ENCODE results near the gene ENTREP1.

Gene ENTREP1

DNA sequence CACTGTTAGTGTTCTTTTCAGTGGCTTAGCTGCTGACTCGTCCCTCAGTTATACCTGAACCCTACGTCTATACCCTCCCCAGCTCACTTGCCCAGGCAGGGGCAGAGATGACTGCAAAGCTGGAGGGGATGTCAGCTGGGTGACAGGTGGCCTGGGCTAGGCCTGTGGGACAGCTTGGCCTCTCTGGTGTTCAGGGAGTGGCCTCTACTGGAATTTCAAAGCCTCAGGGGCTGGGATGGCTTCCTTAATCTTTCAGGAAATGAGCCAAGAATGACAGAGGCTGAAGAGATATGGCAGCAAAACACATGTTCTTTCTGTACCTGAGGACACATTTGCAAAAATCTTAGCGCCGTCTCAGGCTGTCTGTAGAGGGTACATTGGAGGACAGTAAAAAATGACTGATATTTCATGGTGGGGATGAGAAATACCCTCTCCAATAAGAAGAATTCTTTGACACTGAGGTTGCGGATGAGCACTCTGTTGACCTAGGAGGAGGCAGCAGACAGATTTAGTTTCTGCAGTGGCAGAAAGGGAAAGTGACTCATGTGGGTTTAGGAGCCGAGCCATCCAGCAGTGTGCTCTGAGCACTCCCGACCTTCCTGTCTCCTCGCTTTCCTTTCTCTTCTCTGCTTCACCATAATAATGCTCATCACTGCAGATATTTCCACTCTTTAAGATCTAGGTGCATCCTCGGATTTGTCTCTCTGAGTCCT lies 54.4 kb downstream of the ENTREP1 start:
- DNase-seq (ENCODE audit: insufficient read length, low spot score) (no peak), FAIRE-seq (no peak)
- TF ChIP-seq SPI1 (IDR thresholded peaks at IDR 0.05; ENCODE audit: low read depth, low read length): no peak
- TF ChIP-seq POLR2AphosphoS5 (IDR thresholded peaks at IDR 0.05; ENCODE audit: low read depth, low read length): no peak
- TF ChIP-seq POLR2A (IDR thresholded peaks at IDR 0.05; ENCODE audit: low read depth, low read length): no peak
- no peak for TF ChIP-seq PAX5 (IDR thresholded peaks at IDR 0.05; ENCODE audit: insufficient read depth, low read length, severe bottlenecking)
- no peak for TF ChIP-seq POU2F2 (IDR thresholded peaks at IDR 0.05; ENCODE audit: low read depth, low read length)
- TF ChIP-seq TAF1 (IDR thresholded peaks at IDR 0.05; ENCODE audit: low read depth, low read length): no peak

DNA sequence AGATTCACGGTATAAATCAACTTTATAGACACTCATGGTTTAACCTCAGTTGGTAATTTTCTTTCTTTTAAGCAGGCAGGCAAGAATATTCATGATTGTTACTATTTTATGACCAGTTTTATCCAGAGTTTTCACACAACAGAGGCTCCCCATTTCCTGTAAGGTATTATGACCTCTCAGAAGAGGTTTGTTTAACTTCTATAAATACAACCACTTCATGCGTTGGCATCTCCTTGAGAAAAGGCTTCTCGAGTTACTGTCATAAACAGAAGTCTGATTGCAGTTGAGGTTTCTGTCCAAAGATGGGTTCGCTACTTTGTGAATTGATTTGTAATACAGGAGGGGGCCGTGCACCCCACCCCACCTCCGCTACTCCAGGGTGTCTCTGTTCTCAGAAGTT lies 55.3 kb downstream of the ENTREP1 start:
- TF ChIP-seq SPI1 (IDR thresholded peaks at IDR 0.05; ENCODE audit: low read depth, low read length): no peak
- no peak for TF ChIP-seq POU2F2 (IDR thresholded peaks at IDR 0.05; ENCODE audit: low read depth, low read length)
- TF ChIP-seq POLR2A (IDR thresholded peaks at IDR 0.05; ENCODE audit: low read depth, low read length): no peak
- DNase-seq (ENCODE audit: insufficient read length, low spot score) (no peak), FAIRE-seq (no peak)

DNA sequence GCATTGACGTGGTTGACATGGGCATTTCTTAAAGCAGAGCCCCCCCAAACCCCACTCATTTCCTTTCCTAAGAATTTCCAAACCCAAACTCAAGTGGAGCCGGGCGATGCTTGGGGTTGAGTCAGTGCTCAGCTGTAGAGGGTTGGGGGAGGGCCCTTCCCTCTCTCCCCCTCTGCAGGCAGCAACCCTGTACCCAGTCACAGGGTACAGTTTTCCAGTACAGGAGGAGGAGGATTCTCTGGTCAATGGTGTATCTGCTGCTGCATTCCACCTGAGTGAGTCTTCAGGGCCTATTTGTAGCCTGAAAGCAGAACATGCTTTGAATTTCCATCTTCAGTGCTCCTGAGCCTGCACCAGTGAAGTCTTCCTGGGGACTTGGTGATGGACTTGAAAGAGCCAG lies 55.8 kb downstream of the ENTREP1 start:
- TF ChIP-seq TAF1 (IDR thresholded peaks at IDR 0.05; ENCODE audit: low read depth, low read length) (no peak), SPI1 (IDR thresholded peaks at IDR 0.05; ENCODE audit: low read depth, low read length) (no peak), POU2F2 (IDR thresholded peaks at IDR 0.05; ENCODE audit: low read depth, low read length) (no peak), POLR2AphosphoS5 (IDR thresholded peaks at IDR 0.05; ENCODE audit: low read depth, low read length) (no peak), POLR2A (IDR thresholded peaks at IDR 0.05; ENCODE audit: low read depth, low read length) (no peak), PAX5 (IDR thresholded peaks at IDR 0.05; ENCODE audit: insufficient read depth, low read length, severe bottlenecking) (no peak)
- DNase-seq (ENCODE audit: insufficient read length, low spot score) (no peak), FAIRE-seq (no peak)

DNA sequence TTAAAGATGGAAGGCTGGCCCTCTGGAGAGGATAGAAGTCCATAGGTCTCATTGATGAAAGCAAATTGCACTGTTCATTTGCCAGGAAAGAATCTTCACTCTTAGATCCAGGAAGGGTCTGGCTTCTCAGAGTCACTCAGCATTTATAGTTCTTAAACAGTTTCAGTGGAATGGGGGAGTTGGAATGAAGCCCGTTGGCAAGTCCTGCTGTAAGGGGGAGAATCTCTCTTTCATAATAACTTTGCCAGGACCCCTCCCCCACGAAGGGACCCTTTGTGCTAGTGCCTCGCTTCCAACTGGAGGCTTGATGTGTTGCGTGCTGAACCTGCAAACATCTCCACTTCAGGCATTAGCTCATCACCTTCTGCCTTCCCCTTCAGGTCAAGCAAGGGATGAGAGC lies 57.1 kb downstream of the ENTREP1 start:
- TF ChIP-seq SPI1 (IDR thresholded peaks at IDR 0.05; ENCODE audit: low read depth, low read length) (no peak), POU2F2 (IDR thresholded peaks at IDR 0.05; ENCODE audit: low read depth, low read length) (no peak), PAX5 (IDR thresholded peaks at IDR 0.05; ENCODE audit: insufficient read depth, low read length, severe bottlenecking) (no peak), POLR2AphosphoS5 (IDR thresholded peaks at IDR 0.05; ENCODE audit: low read depth, low read length) (no peak), TAF1 (IDR thresholded peaks at IDR 0.05; ENCODE audit: low read depth, low read length) (no peak), POLR2A (IDR thresholded peaks at IDR 0.05; ENCODE audit: low read depth, low read length) (no peak)
- DNase-seq (ENCODE audit: insufficient read length, low spot score) (no peak), FAIRE-seq (no peak)

DNA sequence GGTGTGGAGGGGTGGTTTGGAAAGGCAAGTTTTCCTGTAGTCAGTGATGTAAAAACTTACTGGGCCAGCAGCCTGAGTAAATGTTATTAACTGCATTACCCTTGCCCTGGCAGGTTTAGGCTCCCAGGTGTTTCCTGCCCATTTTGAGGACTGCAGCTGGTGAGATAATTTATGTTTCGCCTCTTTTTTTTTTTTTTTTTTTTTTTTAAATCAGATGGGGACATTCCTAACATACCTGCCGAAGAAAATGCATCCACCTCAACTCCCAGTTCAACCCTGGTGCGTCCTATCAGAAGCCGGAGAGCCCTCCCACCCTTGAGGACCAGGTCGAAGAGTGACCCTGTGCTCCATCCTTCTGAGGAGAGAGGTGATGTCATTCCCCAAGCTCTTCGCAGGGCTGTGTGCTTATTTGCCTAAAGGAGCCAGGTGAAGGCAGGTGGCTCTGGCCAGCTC lies 60.6 kb downstream of the ENTREP1 start:
- TF ChIP-seq POLR2AphosphoS5 (IDR thresholded peaks at IDR 0.05; ENCODE audit: low read depth, low read length) (no peak), POLR2A (IDR thresholded peaks at IDR 0.05; ENCODE audit: low read depth, low read length) (no peak), PAX5 (IDR thresholded peaks at IDR 0.05; ENCODE audit: insufficient read depth, low read length, severe bottlenecking) (no peak), SPI1 (IDR thresholded peaks at IDR 0.05; ENCODE audit: low read depth, low read length) (no peak), TAF1 (IDR thresholded peaks at IDR 0.05; ENCODE audit: low read depth, low read length) (no peak)
- DNase-seq (ENCODE audit: insufficient read length, low spot score): no peak
- FAIRE-seq: no peak

DNA sequence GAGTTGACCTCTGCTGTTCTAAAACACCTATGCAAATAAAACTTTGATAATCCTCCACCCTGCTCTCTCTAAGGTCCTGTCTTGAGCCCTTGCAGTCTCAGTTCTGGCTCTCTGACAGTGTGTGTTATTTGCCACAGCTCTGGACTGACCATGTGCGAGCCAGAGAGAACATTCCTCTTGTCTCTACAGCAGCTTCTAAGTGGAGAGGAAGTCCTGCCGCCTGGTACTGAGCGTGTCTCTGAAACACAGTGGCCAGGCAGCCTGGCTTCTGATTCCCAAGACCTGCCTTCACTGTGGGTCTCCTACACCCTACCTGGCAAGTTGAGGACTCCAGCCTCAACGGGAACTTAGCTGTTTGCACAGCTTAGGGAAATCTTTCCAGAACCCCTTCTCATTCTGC lies 61.6 kb downstream of the ENTREP1 start:
- no peak for FAIRE-seq
- TF ChIP-seq TAF1 (IDR thresholded peaks at IDR 0.05; ENCODE audit: low read depth, low read length): no peak
- TF ChIP-seq POLR2AphosphoS5 (IDR thresholded peaks at IDR 0.05; ENCODE audit: low read depth, low read length): no peak
- TF ChIP-seq POLR2A (IDR thresholded peaks at IDR 0.05; ENCODE audit: low read depth, low read length): no peak
- no peak for TF ChIP-seq POU2F2 (IDR thresholded peaks at IDR 0.05; ENCODE audit: low read depth, low read length)
- no peak for TF ChIP-seq SPI1 (IDR thresholded peaks at IDR 0.05; ENCODE audit: low read depth, low read length)
- no peak for TF ChIP-seq PAX5 (IDR thresholded peaks at IDR 0.05; ENCODE audit: insufficient read depth, low read length, severe bottlenecking)
- DNase-seq (ENCODE audit: insufficient read length, low spot score): no peak

DNA sequence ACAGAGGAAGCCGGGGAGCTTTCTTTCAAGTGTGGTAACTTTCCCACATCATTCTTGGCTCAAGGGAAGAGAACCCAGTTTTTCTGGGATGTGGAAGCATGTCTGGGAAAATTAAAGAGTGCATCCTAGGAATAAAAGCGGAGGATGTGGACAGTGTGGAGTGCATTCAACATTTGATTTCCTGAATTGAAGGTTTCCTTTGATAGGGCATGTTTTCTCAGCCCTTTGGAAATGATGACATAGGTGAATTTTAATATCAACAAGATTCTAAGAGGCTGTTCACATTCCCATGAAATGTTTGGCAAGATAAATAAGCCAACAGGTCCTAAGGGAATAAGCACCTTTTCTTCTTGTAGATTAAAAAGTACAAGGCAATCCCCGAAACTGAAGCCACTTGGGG lies 63.6 kb downstream of the ENTREP1 start:
- FAIRE-seq: no peak
- TF ChIP-seq TAF1 (IDR thresholded peaks at IDR 0.05; ENCODE audit: low read depth, low read length) (no peak), POLR2A (IDR thresholded peaks at IDR 0.05; ENCODE audit: low read depth, low read length) (no peak), PAX5 (IDR thresholded peaks at IDR 0.05; ENCODE audit: insufficient read depth, low read length, severe bottlenecking) (no peak), POLR2AphosphoS5 (IDR thresholded peaks at IDR 0.05; ENCODE audit: low read depth, low read length) (no peak), SPI1 (IDR thresholded peaks at IDR 0.05; ENCODE audit: low read depth, low read length) (no peak), POU2F2 (IDR thresholded peaks at IDR 0.05; ENCODE audit: low read depth, low read length) (no peak)
- no peak for DNase-seq (ENCODE audit: insufficient read length, low spot score)

DNA sequence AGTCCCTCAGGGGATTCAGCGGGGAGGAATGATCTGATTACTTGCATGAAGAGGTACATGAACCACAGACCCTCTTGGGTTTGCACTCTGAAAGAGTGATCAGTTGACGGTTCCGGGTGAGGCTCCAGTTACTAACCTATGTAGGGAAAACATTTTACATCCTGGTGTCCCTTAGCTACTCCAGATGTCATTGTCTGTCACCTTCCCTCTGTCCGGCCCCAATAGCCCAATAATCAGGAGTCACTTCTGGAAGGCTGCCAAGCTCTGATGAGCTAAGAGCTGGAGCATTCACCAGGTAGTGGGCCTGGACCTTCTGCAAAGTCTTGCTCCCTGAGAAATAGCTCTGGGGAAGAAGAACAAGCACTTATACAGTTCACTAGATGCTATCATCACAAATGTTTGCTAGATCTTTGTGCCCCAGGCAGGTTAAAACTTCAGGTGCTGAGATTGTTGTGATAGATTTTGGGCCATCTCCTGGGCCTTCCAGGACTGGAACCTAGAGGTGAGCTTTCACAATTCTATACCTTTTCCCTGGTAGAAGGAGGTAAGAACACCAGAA lies 64.5 kb downstream of the ENTREP1 start:
- DNase-seq (ENCODE audit: insufficient read length, low spot score): no peak
- no peak for FAIRE-seq
- TF ChIP-seq SPI1 (IDR thresholded peaks at IDR 0.05; ENCODE audit: low read depth, low read length): no peak
- TF ChIP-seq TAF1 (IDR thresholded peaks at IDR 0.05; ENCODE audit: low read depth, low read length): no peak
- TF ChIP-seq PAX5 (IDR thresholded peaks at IDR 0.05; ENCODE audit: insufficient read depth, low read length, severe bottlenecking): no peak
- TF ChIP-seq POLR2A (IDR thresholded peaks at IDR 0.05; ENCODE audit: low read depth, low read length): no peak
- no peak for TF ChIP-seq POLR2AphosphoS5 (IDR thresholded peaks at IDR 0.05; ENCODE audit: low read depth, low read length)
- no peak for TF ChIP-seq POU2F2 (IDR thresholded peaks at IDR 0.05; ENCODE audit: low read depth, low read length)

DNA sequence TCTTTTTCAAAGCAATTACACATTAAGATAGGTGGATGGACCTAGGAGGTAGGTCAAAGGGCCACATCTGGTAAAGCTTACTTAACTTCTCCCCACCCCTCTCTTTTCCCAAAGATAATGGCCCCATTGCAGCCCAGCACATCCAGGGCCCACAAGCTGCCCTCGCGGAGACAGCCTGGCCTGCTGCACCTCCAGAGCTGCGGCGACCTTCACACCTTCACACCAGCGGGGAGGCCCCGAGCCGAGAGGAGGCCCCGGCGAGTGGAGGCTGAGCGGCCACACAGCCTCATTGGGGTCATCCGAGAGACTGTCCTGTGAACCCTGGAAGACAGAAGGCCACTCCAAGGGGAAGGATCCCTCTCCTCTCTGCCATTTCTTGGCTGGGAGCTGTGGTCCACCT lies 66.5 kb downstream of the ENTREP1 start:
- DNase-seq (ENCODE audit: insufficient read length, low spot score) (no peak), FAIRE-seq (no peak)
- TF ChIP-seq POU2F2 (IDR thresholded peaks at IDR 0.05; ENCODE audit: low read depth, low read length): no peak
- no peak for TF ChIP-seq POLR2AphosphoS5 (IDR thresholded peaks at IDR 0.05; ENCODE audit: low read depth, low read length)
- no peak for TF ChIP-seq POLR2A (IDR thresholded peaks at IDR 0.05; ENCODE audit: low read depth, low read length)
- TF ChIP-seq PAX5 (IDR thresholded peaks at IDR 0.05; ENCODE audit: insufficient read depth, low read length, severe bottlenecking): no peak
- no peak for TF ChIP-seq TAF1 (IDR thresholded peaks at IDR 0.05; ENCODE audit: low read depth, low read length)

DNA sequence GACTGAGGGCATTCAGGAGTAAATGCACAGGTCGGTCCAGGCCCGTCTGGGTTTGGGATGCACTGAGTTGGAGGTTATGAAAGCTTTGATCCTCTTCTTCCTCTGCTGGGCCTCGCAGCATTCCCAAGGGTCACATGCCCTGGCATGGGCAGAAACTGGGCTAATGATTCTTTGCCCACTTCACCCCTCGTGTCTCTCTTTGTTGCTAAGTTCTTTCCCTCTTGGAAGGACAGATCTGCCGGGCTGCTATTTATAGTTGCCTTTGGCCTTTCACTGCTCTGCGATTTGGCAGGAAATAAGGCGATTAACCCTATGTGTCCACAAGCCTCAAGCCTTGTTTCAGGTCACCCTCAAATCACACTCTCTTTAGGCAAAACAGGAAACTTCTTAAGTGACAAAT lies 66.9 kb downstream of the ENTREP1 start:
- DNase-seq (ENCODE audit: insufficient read length, low spot score): no peak
- TF ChIP-seq PAX5 (IDR thresholded peaks at IDR 0.05; ENCODE audit: insufficient read depth, low read length, severe bottlenecking) (no peak), POU2F2 (IDR thresholded peaks at IDR 0.05; ENCODE audit: low read depth, low read length) (no peak), SPI1 (IDR thresholded peaks at IDR 0.05; ENCODE audit: low read depth, low read length) (no peak), POLR2AphosphoS5 (IDR thresholded peaks at IDR 0.05; ENCODE audit: low read depth, low read length) (no peak), POLR2A (IDR thresholded peaks at IDR 0.05; ENCODE audit: low read depth, low read length) (no peak), TAF1 (IDR thresholded peaks at IDR 0.05; ENCODE audit: low read depth, low read length) (no peak)
- no peak for FAIRE-seq
